ENCODE measurements around the gene RPLP2.

RPLP2 gene

GRCh38 chr11:791658-792534 lies 17.9 kb upstream of the RPLP2 start:
- DNase-seq (ENCODE audit: low read depth in 2 of 2) = no peak

GRCh38 chr11:792535-792821 lies 17.3 kb upstream of the RPLP2 start:
- no peak for DNase-seq (ENCODE audit: low read depth in 2 of 2)

DNA sequence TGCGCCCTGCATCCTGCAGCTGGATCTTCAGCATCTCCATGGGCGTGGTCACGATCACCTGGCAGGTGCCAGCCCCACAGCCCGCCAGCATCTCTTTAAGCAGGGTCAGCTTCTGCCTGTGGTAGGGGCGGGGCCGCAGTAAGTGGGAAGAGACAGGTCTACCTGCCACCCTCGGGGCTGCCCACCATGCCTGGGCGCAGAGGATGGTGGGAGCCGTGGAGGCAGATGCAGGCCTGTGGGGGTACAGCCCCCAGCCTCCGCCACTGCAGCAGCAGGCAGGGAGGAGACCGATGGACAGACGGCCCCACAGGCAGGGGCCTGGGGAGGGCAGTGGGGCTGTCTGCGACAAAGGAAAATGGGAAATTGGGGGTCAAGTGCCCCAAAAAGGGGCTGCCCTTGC lies 16.9 kb upstream of the RPLP2 start:
- DNase-seq (ENCODE audit: low read depth in 2 of 2) = no peak

- no peak for DNase-seq (ENCODE audit: low read depth in 2 of 2)
Observed at GRCh38 chr11:793556-793955, 16.2 kb upstream of the RPLP2 start.

GRCh38 chr11:794013-794765 lies 15.6 kb upstream of the RPLP2 start:
- DNase-seq (ENCODE audit: low read depth in 2 of 2) = no peak

DNA sequence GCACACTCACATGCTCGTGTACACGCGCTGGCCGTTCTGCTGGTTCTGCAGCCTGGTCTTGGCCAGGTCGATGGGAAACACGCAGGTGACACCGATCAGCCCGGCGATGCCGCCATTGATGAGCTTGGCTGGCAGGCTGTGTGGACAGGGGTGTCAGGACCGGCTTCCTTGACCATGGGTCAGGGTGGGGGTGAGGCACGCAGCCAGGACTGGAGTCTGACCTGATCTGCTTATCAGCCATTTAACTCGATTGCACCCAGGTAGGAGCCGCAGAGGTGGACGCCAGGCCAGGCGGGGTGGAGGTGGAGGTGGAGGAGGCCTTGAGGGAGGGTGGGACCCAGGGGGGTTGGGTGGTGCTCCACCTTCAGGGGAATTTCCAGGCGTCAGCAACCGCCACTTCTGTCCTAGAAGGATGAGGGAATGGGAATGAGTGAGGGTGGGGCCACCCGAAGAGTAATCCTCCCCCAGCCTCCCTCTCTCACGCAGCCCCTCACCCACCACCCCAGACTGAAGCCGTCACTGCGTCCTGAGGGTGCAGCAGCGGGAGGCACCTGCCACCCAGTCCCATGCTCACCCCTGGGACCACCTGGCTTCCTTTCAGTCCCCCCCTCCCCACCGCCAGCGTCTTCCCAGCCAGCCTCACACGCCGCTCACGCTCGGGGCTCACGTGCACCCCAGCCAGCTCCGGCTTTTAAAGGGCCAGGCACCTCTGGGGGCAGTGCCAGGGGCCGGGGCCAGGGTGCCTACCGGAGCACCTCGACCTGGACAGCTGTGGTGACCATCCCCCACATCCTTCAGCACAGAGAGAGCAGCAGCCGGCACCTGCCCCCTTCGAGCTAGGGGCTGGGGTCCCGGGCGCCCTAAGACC lies 14.8 kb upstream of the RPLP2 start:
- DNase-seq (ENCODE audit: low read depth in 2 of 2) = no peak

GRCh38 chr11:795634-796564 lies 13.9 kb upstream of the RPLP2 start:
- peak; percentile 82 for DNase-seq (ENCODE audit: low read depth in 2 of 2)

DNA sequence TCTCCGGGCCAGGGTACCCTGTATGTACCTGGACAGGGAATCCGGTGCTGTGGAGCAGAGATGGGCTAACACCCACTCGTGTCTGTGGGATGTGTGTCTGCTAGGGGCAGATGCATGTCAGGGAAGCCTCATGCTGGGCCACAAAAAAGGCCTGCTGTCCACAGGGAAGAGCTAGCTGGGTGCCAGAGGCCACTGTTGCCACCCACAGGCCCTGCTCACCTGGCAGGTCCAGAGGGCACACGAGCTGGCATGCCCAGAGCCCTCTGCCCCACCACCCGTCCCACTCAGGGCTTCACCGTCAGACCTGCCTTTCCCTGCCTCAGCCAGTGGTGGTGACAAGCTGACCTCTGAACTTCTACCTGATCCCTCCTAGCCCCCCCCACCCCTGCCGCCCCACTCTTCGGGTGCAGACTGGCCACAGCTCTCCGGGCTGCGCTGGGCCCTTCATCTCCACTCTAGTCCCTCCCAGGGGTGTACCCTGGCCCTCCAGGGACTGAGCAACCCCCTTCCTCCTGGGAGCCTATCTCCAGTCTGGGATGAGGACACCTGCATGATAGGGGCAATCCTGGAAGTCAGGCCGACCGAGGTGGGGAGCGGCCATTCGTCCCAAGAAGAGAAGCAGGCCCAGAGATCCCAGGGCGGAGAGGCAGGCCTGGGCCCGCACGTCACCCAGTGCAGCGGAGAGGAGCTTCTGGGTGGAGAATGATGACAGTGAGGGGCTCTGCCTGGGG lies 13.0 kb upstream of the RPLP2 start:
- DNase-seq (ENCODE audit: low read depth in 2 of 2) = no peak

GRCh38 chr11:797296-798092 lies 12.3 kb upstream of the RPLP2 start:
- DNase-seq (ENCODE audit: low read depth in 2 of 2) = peak; percentile 61 to 76

GRCh38 chr11:798093-798713 lies 11.6 kb upstream of the RPLP2 start, which contains the start of gene SLC25A22:
Gene SLC25A22 (minus strand): TSS chr11:798281. CDS start chr11:795006, 3,275 bp downstream.
- DNase-seq (ENCODE audit: low read depth in 2 of 2) = peak in 1 of 2 donors; percentile 79

DNA sequence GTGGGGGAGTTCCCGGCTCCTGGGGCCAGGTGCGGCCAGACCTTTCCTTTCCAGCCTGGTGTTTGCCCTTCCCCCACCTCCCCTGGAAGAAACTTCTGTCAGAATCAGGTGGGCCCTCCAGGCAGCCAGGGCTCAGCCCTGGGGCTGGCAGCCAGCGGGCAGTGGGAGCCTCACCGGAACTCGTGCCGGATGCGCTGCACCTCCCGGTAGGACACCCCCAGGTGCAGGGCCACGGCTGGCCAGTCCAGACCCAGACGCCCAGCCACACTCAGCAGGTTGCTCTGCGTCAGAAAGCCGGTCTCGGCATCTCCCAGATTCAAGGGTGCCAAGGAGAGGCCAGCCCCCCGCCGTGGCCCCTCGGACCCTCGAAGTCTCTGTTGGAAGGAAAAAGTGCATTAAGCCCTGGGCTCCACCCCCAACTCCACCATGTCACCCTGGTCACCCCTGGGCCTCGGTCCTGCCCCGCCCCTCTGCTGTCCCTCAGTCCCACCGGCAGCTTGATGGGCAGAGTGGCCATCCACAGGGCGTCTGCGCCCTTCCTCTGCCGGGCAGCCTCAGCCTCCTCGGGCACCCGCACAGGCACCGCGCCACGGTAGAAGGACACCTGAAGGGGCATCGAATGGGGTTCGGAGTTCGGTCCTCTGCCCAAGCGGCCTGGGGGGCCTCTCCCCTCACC lies 10.0 kb upstream of the RPLP2 start:
- DNase-seq (ENCODE audit: low read depth in 2 of 2) = no peak

GRCh38 chr11:800473-800872 lies 9.3 kb upstream of the RPLP2 start:
- DNase-seq (ENCODE audit: low read depth in 2 of 2) = no peak

DNA sequence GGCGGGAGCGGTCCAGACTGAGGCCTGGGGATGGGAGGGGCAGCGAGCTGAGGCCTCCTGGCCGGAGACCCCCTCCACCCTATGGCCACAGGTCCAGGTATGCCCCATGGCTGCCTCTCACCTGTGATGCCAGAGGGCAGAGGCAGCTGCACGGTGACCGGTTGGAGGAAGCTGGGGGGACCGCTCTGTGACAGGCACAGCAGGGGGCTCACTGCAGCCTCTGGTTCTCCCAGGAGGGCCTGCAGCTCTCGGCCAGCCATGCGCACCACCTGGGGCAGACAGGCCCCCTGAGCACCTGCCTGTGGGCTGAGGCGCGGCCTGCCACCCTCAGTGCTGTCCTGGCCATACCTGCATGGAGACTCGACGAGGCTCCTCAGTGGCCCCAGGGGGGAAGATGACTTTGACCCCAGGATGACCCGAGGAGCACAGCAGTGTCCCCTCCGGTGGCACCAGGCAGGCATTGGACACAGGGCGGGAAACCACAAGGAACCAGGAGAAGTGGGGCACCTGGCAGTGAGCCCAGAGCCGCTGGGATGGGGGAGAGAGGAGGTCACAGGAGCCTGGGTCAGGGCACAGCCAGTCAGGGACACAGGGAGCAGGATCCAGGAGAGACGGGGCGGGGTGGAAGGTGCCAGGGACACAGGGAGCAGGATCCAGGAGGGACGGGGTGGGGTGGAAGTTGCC lies 8.5 kb upstream of the RPLP2 start:
- DNase-seq (ENCODE audit: low read depth in 2 of 2) = no peak

DNA sequence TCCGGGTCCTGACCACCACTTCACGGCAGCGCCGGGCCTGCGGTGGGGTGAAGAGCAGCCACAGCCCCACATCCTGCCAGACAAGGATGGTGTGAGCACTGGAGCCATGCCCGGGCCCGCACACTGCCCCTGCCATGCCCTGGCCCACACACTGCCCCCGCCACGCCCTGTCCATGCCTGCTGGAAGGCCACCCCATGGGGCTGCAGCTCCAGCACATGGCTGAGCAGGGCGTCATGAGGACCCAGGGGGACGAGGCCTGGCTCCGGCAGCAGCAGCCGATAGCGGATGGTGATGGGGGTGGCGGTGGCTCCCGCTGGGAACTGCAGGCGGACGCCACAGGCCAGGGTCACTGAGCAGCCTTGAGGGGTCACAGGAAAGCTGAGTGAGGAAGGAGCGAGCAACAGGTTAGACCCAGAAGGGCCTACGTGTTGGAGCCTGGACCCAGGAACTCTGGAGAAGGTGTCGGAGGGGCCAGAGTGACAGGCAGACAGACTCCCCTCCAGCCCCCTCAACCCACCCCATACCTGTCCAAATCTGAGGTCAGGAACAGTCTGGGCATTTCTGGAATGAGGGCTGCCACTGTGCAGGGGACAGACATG lies 7.6 kb upstream of the RPLP2 start:
- no peak for DNase-seq (ENCODE audit: low read depth in 2 of 2)

DNA sequence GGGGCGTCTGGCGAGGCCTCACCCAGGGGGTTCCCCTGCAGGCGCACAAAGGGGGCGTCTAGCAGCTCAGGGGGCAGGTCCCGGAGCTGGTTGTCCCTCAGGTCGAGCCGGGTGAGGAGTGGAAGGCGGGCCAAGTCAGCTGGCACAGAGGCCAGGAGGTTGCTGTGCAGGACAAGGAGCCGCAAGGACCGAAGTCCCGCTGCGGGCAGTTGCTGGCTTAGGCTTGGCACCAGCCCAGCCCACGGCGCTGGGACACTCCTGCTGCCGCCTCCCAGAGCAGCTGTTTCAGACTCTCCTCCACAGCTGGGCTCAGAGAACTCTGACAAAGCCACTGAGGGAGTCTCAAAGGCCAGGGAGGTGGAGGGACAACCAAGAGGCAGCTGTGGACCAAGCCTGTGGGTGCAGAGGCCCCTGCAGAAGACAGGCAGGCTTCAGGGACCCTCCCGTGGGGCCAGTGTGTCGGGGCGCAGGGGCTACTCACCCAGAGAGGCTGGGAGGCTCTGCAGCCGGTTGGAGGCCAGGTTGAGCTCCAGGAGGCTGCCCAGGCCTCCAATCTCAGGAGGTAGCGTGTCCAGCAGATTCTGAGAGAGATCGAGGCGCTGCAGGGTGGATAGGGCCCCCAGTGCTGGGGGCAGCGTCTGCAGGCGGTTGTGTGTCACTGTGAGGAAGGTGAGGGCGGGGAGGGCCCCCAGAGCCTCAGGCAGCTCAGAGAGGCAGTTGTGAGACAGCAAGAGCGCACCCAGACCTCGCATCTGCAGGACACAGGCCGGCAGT lies 6.9 kb upstream of the RPLP2 start:
- no peak for DNase-seq (ENCODE audit: low read depth in 2 of 2)

DNA sequence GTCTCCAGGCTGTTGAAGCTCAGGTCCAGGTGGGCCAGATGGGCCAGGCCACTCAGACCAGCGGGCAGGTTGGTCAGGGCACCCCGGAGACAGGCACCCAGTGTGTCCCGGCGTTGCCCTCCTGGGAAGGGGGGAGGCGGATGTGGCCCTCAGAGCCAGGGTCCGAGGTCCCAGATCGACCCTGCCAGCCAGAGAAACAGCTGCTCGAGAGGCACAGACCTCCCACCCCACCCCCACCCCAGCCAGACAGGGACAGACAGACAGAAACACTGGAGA lies 6.4 kb upstream of the RPLP2 start:
- no peak for DNase-seq (ENCODE audit: low read depth in 2 of 2)

Measured in stimulated activated CD8-positive, alpha-beta memory T cell treated with anti-CD3 and anti-CD28 coated beads, Interleukin-7, amount 100 ng/mL, for 4 hours (primary cell).